HFF-Myc (cell line): ENCODE results near the gene MEIS2.

Source experiments
- DNase-seq: peaks from one replicate; pipeline ENCODE4 v3.0.0-alpha.2; 2011; ENCODE audit warnings: low read depth; ENCODE audit errors: extremely low read depth
- H3K4me3 ChIP-seq: replicated peaks from 2 replicates; pipeline ENCODE4 v1.5.1; 2011; ENCODE audit warnings: low read depth, mild to moderate bottlenecking, control low read depth, low read length
- CTCF ChIP-seq: IDR thresholded peaks from 2 replicates; pipeline ENCODE4 v1.5.1; 2012; ENCODE audit warnings: mild to moderate bottlenecking, low read depth, low read length, control low read depth; ENCODE audit errors: missing control alignments

The MEIS2 gene

GRCh38 chr15:36942248-36942827 is 158.0 kb downstream of the MEIS2 start:
- H3K4me3 ChIP-seq: no peak overlapping the region
- no peak for TF ChIP-seq CTCF
- no peak for DNase-seq

GRCh38 chr15:36941798-36942197 is 158.6 kb downstream of the MEIS2 start:
- no peak for DNase-seq
- TF ChIP-seq CTCF: no peak
- no peak overlapping the region for H3K4me3 ChIP-seq

- TF ChIP-seq CTCF: no peak
- H3K4me3 ChIP-seq: no peak overlapping the region
- no peak for DNase-seq
Observed at GRCh38 chr15:36940636-36941260, 159.6 kb downstream of the MEIS2 start.

- no peak for DNase-seq
- no peak for TF ChIP-seq CTCF
- no peak overlapping the region for H3K4me3 ChIP-seq
Observed at GRCh38 chr15:36940219-36940618, 160.1 kb downstream of the MEIS2 start.

GRCh38 chr15:36938764-36939163 is 161.6 kb downstream of the MEIS2 start:
- no peak overlapping the region for H3K4me3 ChIP-seq
- no peak for DNase-seq
- no peak for TF ChIP-seq CTCF

GRCh38 chr15:36938131-36938530 is 162.2 kb downstream of the MEIS2 start:
- no peak overlapping the region for H3K4me3 ChIP-seq
- no peak for DNase-seq
- TF ChIP-seq CTCF: no peak

GRCh38 chr15:36936613-36937012 is 163.7 kb downstream of the MEIS2 start:
- no peak overlapping the region for H3K4me3 ChIP-seq
- DNase-seq: no peak
- no peak for TF ChIP-seq CTCF
